Muscle layer of colon (tissue), 2 donors: Measurements from ENCODE around the gene ARFRP1.
A peak's percentile ranks its signal among the peaks of the same experiment; 100 is the strongest.

Source experiments
- H3K27ac ChIP-seq: one replicate; pipeline ENCODE4 v1.7.0; 2013; ENCODE audit warnings: low read depth, mild to moderate bottlenecking, low read length, moderate library complexity
- H3K27me3 ChIP-seq, 2 donors: one replicate each; pipeline ENCODE4 v1.7.0; 2013; ENCODE audit warnings: low read length in 2 of 2, mild to moderate bottlenecking in 2 of 2; ENCODE audit not compliant: insufficient read depth in 2 of 2, control insufficient read depth in 1 of 2
- H3K36me3 ChIP-seq: one replicate; pipeline ENCODE4 v1.7.0; 2013; ENCODE audit warnings: mild to moderate bottlenecking, low read length; ENCODE audit not compliant: insufficient read depth
- H3K4me1 ChIP-seq: one replicate; pipeline ENCODE4 v1.7.0; 2013; ENCODE audit warnings: mild to moderate bottlenecking, low read length; ENCODE audit not compliant: insufficient read depth
- H3K4me3 ChIP-seq, 2 donors: one replicate each; pipeline ENCODE4 v1.7.0; 2013; ENCODE audit warnings: low read length in 2 of 2, low read depth in 1 of 2, mild to moderate bottlenecking in 1 of 2, moderate library complexity in 1 of 2
- H3K9ac ChIP-seq: one replicate; pipeline ENCODE4 v1.7.0; 2013; ENCODE audit warnings: low read length
- H3K9me3 ChIP-seq: one replicate; pipeline ENCODE4 v1.7.0; 2013; ENCODE audit warnings: mild to moderate bottlenecking, low read length
- donor health status: abdominal sarcoma.
- donor health status: Adenocarcinoma of cecum.

ARFRP1 gene

DNA sequence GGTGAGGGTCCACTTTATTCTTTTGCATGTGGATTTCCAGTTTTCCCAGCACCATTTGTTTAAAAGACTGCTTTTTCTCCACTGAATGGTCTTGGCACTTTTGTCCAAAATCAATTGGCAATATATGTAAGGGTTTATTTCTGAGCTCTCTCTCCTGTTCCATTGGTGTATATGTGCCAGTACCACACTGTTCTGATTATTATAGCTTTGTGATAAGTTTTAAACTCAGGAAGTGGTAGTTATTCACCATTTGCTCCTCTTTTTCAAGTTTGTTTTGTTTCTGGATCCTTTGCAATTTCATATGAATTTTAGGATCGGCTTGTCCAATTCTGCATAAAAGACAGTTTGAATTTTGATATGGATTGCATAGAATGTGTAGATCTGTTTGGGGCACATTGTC lies 4.4 kb upstream of the ARFRP1 start:
- H3K9ac ChIP-seq: no peak overlapping the region
- no peak overlapping the region for H3K4me3 ChIP-seq
- H3K27ac ChIP-seq: no peak overlapping the region
- H3K27me3 ChIP-seq: no peaks in the 10 kb centered on the region
- H3K4me1 ChIP-seq: peaks cover 14% of the 10 kb centered on the region
- H3K36me3 ChIP-seq: peaks cover 23% of the 10 kb centered on the region
- no peaks in the 10 kb centered on the region for H3K9me3 ChIP-seq

DNA sequence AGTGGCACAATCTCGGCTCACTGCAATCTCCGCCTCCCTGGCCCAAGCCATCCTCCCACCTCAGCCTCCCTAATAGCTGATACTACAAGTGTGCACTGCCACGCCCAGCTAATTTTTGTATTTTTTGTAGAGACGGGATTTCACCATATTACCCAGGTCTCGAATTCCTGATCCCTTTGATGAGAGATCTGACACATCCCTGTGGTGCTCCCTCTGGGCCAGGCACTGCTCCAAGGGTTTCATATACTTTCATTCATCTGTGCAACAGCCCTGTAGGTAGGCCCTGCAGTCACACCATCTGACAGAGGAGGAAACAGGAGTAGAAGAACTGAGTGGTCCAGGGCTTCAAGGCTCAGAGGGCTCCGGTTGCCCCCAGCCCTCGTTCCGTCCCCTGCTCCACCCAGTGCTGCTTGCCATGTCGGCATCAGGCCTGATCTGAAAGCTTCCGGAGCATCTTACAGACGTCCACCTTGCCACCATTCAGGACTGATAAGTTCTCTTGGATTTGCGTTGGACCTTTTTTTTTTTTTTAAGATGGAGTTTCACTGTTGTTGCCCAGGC lies 3.4 kb upstream of the ARFRP1 start:
- H3K27me3 ChIP-seq: no peaks in the 10 kb centered on the region

DNA sequence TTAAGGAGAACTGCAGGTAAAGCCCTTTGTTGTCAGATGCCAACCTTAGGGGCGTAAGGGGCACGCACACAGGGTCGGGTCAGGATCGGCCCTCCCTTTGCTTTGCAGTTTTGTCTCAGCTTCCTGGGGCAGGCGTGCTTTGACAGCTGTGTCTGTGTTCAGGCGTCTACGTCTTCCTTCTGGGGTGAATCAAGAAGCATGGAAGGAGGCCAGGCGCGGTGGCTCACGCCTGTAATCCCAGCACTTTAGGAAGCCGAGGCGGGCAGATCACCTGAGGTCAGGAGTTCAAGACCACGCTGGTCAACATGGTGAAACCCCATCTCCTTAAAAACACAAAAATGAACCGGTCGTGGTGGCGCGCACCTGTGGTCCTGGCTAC lies 1.4 kb upstream of the ARFRP1 start:
- peaks cover 41% of the 10 kb centered on the region for H3K36me3 ChIP-seq
- no peak overlapping the region for H3K27ac ChIP-seq
- no peaks in the 10 kb centered on the region for H3K27me3 ChIP-seq
- H3K9ac ChIP-seq: no peak overlapping the region
- peak overlapping the region; percentile 63 to 78 for H3K4me3 ChIP-seq
- peaks cover 26% of the 10 kb centered on the region for H3K4me1 ChIP-seq
- H3K9me3 ChIP-seq: no peaks in the 10 kb centered on the region

More for the DNA sequence above, 3.4 kb upstream of the ARFRP1 start:
- no peaks in the 10 kb centered on the region for H3K9me3 ChIP-seq
- H3K4me3 ChIP-seq: no peak overlapping the region
- no peak overlapping the region for H3K9ac ChIP-seq
- H3K4me1 ChIP-seq: peaks cover 23% of the 10 kb centered on the region
- no peak overlapping the region for H3K27ac ChIP-seq
- H3K36me3 ChIP-seq: peaks cover 23% of the 10 kb centered on the region

DNA sequence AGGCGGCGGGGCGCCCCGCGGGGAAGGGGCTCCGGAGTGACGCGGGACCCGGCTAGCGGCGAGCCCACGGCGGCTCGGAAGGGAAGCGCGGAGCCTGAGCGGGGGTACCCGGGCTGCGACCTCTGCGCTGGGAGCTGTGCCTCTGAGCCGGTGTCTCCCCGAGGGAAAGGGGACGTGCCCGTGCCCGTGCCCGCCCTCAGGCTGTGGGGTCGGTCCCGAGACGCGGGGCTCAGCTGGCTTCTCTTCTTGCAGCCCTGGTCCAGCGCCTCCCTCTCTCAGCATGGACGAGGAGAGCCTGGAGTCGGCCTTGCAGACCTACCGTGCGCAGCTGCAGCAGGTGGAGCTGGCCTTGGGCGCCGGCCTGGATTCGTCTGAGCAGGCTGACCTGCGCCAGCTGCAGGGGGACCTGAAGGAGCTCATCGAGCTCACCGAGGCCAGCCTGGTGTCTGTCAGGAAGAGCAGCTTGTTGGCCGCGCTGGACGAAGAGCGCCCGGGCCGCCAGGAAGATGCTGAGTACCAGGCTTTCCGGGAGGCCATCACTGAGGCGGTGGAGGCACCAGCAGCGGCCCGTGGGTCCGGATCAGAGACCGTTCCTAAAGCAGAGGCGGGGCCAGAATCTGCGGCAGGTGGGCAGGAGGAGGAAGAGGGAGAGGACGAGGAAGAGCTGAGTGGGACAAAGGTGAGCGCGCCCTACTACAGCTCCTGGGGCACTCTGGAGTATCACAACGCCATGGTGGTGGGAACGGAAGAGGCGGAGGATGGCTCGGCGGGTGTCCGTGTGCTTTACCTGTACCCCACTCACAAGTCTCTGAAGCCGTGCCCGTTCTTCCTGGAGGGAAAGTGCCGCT lies 749 bp upstream of the ARFRP1 start:
- H3K4me1 ChIP-seq: peaks cover 26% of the 10 kb centered on the region
- no peaks in the 10 kb centered on the region for H3K9me3 ChIP-seq
- peak overlapping the region; percentile 63 to 78 for H3K4me3 ChIP-seq
- H3K27me3 ChIP-seq: no peaks in the 10 kb centered on the region
- peak overlapping the region; percentile 41 for H3K27ac ChIP-seq
- H3K9ac ChIP-seq: no peak overlapping the region
- H3K36me3 ChIP-seq: peaks cover 41% of the 10 kb centered on the region

DNA sequence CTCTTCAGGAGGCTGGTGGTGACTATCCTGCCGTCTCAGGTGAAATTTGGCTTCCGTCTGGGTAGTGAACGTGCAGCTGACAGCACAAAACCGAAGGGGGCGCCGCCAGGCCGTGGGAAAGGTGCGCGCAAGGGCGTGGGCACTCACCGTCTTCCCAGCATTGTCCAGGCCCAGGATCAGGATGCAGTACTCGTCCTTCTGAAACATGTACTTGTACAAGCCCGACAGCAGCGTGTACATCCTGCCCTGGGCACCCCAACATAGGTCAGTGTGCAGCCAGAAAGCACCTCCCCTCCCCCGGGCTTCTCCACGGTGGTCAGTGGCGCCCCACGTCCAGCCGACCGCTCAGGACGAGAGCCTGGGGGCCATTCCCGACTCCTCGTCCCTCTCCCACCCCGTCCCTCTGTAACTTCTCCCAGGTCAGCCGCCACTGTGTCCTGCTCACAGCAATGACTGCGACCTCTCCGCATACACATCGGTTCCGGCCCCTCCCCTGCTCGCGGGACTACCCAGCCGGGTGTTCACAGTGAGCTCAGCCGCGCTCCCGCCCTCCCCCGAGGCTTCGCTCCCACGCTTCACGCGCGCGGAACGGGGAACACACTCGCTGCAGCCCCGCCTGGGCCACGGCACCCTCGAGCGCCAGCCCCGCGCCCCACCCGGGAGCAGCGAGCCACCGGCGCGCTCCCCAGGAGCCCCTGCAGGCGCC lies 771 bp downstream of the ARFRP1 start:
- Histone ChIP-seq H3K27ac (peak overlapping the region; percentile 83), H3K4me1 (peaks cover 26% of the 10 kb centered on the region), H3K27me3 (no peaks in the 10 kb centered on the region), H3K9ac (peak overlapping the region; percentile 57), H3K4me3 (peak overlapping the region; percentile 71 to 78), H3K36me3 (peaks cover 36% of the 10 kb centered on the region), H3K9me3 (no peaks in the 10 kb centered on the region)

DNA sequence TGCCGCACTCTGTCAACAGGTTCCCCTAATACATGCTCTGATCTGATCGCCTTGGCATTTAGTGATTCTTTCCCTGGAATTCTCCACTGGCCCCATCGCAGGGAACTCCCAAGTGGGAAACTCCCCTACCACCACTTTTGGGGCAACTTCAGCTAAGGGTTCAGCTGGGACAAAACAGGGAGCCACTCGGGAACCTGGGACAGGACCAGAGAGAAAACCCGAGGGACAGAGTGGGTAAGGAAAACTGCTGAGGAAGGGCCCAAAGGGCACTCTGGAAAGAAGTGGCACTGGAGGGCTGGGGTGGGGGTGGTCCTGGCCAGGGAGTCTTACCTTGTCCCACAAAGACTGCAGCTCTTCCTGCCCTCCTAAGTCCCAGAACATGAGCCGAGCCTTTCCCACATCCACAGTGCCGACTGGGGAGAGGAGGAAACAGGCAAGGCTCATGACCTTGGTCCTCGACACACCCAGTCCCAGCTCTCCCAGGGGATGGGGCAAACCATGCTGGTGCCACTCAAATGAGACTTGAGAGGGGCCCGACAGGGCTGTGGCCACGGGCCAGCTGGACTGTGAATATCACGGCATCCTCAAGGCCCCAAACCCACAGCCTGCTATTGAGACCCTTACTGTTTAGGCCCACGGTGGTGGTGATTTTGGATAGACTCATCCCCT lies 1.6 kb downstream of the ARFRP1 start:
- H3K9ac ChIP-seq: peak overlapping the region; percentile 57
- H3K4me1 ChIP-seq: peaks cover 26% of the 10 kb centered on the region
- H3K27ac ChIP-seq: no peak overlapping the region
- no peaks in the 10 kb centered on the region for H3K27me3 ChIP-seq
- no peaks in the 10 kb centered on the region for H3K9me3 ChIP-seq
- H3K36me3 ChIP-seq: peaks cover 33% of the 10 kb centered on the region
- H3K4me3 ChIP-seq: peak overlapping the region; percentile 71 to 78

DNA sequence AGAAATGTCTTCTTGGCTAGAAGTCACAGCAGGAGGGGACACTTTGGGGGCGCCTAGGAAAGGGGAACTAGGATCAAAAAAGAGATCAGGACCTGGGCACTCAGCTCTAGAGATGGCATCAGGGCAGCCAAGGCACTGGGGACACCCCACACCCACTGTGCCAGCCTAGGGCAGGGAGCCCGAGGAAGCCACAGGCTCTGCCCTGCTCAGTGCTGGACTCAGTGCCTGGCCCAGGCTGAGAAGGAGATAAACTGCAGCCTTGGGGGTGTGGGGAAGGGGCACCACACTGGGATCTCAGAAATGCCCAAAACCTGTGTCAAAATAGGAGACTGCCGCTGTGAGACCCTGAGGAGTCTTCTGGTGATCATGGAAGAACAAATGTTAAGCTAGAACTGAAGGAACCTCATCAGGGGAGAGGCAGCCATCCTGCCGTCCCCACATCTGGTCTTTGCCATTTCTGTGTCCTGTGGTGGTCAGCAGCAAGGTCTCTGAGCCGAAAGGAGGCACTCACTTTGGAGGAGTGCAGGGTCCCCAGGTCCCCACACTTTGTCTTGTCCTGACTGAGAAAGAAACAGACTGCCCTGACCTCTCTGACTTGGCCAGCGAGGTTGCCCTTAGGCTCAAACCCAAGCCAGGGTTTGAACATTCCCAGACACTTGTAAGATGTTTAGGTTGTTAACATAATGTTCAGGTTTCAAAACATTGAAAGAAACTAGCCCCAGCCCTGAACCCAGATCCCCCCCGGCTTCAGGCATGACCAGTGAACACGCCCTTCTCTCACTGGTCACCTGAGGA lies 2.3 kb downstream of the ARFRP1 start:
- Histone ChIP-seq H3K4me1 (peaks cover 23% of the 10 kb centered on the region), H3K36me3 (peaks cover 33% of the 10 kb centered on the region), H3K4me3 (no peak overlapping the region), H3K9me3 (no peaks in the 10 kb centered on the region), H3K27ac (no peak overlapping the region), H3K27me3 (no peaks in the 10 kb centered on the region), H3K9ac (peak overlapping the region; percentile 57)

DNA sequence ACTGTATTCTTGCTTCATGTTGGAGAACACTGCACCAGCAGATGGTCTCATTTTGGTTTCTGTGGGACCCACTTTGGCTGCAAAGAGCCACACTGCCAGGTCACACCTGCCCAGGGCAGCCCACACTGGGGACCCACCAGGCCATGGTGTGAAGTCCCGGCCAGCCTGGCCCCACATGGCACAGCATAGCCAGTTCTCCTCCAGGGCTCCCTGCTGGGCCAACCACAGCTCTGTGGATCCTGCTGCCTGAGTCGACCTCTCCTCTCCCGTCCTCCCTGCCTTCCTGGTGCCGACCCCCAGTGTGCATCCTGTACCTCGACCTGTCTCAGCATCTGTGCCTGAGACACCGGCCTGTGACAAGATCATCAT lies 3.0 kb downstream of the ARFRP1 start:
- Histone ChIP-seq H3K4me3 (no peak overlapping the region), H3K27me3 (no peaks in the 10 kb centered on the region), H3K4me1 (peaks cover 23% of the 10 kb centered on the region), H3K36me3 (peaks cover 33% of the 10 kb centered on the region), H3K9me3 (no peaks in the 10 kb centered on the region), H3K27ac (no peak overlapping the region), H3K9ac (no peak overlapping the region)

DNA sequence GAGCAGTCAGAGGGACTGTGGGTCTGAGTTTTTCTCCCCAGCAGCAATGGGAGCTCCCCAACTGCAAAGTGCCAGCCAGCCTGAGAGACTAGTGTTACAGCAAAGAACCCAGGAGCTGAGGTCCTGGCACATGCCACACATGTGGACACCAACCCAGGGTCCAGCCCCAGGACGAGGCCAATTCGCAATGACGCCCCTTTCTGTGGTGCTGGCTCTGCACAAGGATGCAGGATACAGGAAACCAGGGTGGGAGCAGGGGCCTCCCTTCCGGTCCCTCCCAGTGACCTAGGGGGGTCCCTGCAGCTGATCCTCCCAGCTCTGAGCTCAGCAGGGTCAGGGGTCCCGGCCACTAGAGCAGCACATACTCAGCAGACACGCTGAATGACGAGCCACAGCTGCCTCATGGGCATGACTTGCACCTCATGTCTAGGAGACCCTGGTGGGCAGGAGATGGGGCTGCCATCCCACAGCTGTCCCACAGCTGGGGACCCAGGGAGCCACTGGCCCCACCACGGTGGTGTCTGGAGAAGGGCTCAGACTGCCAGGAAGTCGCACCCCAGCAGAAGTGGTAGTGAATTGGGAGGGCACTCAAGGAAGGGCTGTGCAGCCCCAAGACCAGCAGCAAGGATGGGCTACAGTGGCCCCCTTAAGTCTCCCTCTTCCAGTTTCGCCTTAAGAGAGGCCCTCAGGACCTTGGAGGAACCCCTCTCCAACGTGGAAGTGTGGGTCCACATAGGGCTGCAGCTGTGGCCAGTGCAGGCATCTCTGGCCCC lies 3.6 kb downstream of the ARFRP1 start:
- Histone ChIP-seq H3K4me1 (peaks cover 20% of the 10 kb centered on the region), H3K4me3 (no peak overlapping the region), H3K36me3 (peaks cover 31% of the 10 kb centered on the region), H3K27ac (no peak overlapping the region), H3K27me3 (no peaks in the 10 kb centered on the region), H3K9ac (no peak overlapping the region), H3K9me3 (no peaks in the 10 kb centered on the region)

DNA sequence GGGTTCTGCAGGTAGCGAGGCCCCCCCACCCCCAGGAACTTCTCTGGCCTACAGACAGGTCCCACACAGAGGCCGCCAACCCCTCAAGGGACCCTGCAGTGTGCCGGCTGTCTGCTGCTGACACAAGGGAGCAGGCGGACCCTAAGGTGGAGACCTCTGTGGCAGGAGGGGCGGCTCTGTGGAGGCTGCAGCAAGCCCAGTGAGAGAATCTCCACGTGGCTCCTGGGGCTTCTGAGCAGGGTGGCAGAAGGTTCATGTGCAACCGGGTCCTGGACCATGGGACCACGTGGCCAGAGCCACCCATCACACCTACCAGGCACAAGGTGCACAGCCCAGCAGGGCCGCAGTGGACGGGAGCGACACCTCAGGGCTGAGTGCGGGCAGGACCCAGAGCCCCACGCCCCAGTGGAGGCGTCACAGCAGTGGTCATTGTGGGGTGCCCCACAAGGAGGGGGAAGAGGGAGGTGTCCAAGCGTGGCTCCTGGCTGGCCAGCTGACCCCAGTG lies 4.3 kb downstream of the ARFRP1 start:
- Histone ChIP-seq H3K27me3 (no peaks in the 10 kb centered on the region), H3K9me3 (no peaks in the 10 kb centered on the region), H3K27ac (no peak overlapping the region), H3K4me1 (peaks cover 14% of the 10 kb centered on the region), H3K36me3 (peaks cover 24% of the 10 kb centered on the region), H3K4me3 (no peak overlapping the region), H3K9ac (no peak overlapping the region)
